GM19397 (cell line): Measurements from ENCODE around the gene ELOVL2.
"Not testable (repeated sequence)": the region's sequence is repeated elsewhere in the genome, so short reads cannot be mapped to it uniquely, and the experiment has no call there.

Experiments used
- ATAC-seq: cut with Tn5 transposase; IDR thresholded peaks from one replicate; pipeline ENCODE4 v1.9.1; 2021; ENCODE audit warnings: mild to moderate bottlenecking, moderate library complexity; ENCODE audit not compliant: unreplicated experiment

ELOVL2 gene, protein sequence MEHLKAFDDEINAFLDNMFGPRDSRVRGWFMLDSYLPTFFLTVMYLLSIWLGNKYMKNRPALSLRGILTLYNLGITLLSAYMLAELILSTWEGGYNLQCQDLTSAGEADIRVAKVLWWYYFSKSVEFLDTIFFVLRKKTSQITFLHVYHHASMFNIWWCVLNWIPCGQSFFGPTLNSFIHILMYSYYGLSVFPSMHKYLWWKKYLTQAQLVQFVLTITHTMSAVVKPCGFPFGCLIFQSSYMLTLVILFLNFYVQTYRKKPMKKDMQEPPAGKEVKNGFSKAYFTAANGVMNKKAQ

DNA sequence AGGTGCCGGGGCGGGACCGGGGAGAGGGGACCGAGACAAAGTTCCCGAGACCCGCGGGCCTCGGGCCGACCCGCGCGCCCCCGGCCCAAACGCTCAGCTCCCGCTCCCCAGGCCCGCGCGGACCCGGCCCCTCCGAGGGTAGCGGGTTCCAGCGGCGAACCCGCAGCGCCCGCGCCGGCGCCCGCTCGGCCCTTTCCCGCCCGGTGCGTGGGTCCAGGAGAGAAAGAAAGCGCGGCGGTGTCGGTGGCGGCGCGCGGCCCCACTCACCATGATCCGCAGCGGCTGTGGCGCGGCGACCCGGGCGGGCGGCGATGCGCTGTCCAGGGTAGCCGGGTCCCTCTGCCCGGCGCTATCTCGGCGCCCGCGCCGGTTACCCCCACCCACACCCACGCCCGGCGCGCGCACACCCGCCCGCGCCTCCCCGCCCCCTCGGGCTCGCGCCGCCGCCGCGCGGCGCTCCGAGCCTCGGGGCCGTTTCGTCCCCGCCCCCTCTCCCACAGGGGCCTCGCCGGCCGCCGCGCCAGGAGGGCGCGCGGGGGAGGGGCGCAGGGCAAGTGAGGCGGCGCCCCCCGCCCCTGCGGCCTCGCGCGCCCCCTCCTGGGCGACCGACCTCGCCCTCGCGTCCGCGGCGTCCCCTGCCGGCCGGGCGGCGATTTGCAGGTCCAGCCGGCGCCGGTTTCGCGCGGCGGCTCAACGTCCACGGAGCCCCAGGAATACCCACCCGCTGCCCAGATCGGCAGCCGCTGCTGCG lies at the start of gene ELOVL2:
Gene ELOVL2 (minus strand): TSS at position 345 of the 751 bp plus-strand sequence. CDS start 75 bp downstream, at position 270.
- ATAC-seq = peak; percentile 64

DNA sequence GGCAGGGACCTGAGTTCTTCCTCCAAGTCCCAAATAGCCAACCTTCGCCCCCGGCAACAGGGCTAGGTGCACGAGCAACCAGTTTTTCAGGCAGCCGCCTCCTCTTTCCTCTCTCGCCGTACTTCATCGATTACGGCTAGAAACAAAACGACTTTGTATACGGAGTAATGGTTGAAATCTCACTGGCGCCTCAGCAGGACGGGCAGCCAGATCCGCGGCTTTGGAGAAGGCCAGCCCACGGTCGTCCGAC lies 49.2 kb upstream of the ELOVL2 start:
- peak; percentile 21 for ATAC-seq

DNA sequence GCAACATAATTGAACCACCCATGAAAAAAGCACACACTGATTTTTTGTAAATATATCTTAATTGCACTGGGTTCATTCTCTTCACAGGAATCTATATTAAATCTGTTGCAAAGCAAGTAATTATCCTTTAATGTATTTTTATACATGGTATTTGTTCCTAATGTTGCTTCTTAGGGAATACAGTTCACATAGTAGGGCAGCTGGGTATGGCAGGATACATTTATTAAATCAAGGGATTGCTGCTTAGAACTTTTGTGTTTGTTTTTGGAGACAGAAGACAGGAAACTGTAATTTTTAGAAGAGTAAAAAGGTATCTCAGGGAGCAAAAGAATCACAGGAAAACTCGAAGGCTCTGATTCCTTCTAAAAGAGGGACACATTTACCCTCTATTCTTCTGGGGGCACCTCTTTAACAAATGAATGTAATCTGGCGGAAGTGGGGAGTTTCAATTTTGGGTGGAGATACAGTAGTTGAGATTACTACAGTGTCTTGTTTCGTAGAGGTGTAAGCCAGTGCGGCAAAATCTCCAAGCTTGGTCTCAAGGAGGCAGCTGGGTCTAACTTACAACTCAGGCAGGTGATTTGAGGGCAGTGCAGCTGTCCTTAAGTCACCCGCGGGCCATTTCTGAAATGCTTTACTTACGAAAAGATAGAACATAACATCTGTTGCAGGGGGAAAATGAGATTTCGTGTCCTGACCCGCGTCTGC lies 48.7 kb upstream of the ELOVL2 start:
- peak; percentile 23 for ATAC-seq

DNA sequence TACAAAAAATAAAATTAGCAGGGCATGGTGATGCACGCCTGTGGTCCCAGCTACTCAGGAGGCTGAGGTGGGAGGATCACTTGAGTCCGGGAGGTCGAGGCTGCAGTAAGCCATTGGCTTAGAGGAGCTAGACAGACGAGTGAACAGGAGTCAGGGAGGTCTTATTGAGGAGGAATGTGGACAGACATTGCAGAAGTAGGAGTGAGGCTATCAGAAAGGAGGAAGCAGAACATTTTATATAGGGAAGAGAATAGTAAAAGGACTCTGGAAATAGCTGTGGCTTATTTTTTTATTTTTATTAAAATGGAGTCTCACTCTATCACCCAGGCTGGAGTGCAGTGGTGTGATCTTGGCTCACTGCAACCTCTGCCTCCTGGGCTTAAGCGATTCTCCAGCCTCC lies 47.0 kb upstream of the ELOVL2 start:
- not testable (repeated sequence) for ATAC-seq

DNA sequence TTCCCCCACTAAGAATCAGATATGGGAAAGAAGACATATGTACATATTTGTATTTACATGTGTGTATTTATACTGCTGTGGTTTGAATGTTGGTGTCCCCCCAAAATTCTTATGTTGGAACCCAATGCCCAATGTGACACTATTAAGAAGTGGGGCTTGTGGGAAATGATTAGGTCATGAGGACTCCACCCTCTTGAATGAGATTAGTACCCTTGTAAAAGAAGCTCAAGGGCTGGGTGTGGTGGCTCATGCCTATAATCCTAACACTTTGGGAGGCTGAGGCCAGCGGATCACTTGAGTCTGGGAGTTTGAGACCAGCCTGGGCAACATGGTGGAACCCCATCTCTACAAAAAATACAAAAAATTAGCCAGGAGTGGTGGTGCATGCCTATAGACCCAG lies 45.6 kb upstream of the ELOVL2 start:
- no peak for ATAC-seq

DNA sequence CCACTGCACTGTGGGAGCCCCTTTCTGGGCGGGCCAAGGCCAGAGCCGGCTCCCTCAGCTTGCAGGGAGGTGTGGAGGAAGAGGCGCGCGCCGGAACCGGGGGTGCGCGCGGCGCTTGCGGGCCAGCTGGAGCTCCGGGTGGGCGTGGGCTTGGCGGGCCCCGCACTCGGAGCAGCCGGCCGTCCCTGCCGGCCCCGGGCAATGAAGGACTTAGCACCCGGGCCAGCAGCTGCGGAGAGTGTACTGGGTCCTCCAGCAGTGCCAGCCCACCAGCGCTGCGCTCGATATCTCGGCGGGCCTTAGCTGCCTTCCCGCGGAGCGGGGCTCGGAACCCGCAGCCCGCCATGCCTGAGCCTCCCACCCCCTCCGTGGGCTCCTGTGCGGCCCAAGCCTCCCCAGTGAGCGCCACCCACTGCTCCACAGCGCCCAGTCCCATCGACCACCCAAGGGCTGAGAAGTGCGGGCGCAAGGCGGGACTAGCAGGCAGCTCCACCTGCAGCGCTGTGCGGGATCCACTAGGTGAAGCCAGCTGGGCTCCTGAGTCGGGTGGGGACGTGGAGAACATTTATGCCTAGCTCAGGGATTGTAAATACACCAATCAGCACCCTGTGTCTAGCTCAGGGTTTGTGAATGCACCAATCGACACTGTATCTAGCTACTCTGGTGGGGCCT lies 43.2 kb upstream of the ELOVL2 start:
- ATAC-seq = not testable (repeated sequence)

DNA sequence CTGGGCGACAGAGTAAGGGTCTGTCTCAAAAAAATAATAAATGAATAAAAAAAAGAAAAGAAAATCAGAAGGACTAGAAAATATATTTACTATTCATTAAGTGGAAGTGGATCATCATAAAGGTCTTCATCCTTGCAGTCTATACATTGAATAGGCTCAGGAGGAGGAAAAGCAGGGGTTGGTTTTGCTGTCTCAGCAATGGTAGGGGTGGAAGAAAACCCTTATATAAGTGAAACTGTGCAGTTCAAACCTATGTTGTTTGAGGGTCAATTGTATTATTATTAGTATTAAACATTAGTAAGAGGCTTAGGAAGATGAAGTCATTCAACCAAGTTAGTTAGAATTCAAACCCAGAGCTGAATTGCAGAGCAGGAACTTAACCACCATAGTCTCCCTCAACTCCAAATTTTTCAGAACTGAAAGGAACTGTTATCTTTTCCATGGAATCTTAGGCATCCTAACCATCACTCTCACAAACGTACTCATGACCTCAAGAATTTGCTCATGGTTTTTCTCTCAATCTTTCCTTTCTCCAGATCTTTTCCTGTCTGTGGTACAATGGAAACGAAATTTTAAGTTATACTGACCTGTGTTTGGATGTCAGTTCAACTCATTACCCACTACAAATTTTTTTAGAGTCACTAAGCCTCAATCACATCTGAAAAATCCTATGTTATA lies 41.8 kb upstream of the ELOVL2 start:
- ATAC-seq = no peak

DNA sequence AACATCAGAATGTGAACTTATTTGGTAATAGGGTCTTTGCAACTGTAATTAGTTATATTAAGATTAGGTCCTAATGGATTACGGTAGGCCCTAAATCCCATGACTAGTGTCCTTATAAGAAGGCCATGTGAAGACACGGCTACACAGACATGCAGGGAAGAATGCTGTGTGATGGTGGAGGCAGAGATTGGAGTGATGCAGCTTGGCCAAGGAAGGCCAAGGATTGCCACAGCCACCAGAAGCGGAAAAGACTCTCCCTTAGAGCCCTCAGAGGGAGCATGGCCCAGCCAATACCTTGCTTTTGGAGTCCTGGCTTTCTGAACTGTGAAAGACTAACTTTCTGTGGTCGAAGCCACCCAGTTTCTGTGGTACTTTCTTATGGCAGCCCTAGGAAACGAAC lies 39.9 kb upstream of the ELOVL2 start:
- no peak for ATAC-seq

DNA sequence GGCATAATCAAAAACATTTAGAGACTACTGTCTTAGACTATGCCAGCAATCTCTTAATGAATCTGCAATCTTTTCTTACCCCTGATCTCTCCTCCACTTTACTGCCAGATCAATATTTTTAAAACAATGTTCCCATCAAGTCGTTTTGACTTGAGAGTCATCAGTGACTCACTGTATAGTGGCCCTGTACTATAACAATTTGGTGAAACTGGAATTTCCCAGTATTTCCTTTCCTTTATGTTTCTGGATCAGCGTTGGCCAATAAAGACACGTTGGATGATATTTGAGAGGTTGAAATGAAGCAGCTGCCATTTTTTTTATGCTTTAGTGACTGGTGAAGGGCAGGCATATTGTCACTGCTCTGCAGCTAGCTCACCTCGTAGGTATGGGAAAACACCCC lies 39.4 kb upstream of the ELOVL2 start:
- ATAC-seq = no peak

DNA sequence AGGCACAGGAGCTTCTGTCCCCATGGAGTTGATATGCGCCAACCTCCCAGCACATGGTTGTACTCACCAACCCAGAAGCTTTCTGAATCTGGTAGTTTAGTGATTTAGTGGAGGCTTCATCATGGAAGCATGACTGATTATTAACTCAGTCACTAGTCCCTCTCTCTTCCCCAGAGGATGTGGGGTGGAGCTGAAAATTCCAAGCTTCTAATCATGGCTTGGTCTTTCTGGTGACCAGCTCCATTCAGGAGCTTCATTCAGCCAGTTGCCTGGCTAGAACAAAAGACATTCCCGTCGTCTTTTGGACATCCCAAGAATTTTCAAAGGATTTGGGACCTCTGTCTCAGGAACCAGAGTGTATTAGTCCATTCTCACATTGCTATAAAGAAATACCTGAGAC lies 36.2 kb upstream of the ELOVL2 start:
- ATAC-seq = no peak

DNA sequence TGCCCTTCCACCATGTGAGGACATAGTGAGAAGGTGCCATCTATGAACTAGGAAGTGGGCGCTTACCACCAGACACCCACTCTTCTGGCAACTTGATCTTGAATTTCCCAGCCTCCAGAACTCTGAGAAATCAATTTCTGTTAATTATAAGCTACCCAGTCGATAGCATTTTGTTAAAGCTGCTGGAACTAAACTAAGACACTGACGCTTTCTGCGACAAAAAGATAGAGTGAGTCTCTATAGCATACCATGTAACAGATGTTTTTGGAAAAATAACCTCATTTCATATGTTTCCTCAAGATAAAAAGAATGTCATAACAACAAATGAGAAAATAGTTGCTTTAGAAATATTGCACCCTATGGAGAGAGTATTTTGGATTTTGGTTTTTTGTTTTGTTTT lies 34.2 kb upstream of the ELOVL2 start:
- ATAC-seq = no peak

DNA sequence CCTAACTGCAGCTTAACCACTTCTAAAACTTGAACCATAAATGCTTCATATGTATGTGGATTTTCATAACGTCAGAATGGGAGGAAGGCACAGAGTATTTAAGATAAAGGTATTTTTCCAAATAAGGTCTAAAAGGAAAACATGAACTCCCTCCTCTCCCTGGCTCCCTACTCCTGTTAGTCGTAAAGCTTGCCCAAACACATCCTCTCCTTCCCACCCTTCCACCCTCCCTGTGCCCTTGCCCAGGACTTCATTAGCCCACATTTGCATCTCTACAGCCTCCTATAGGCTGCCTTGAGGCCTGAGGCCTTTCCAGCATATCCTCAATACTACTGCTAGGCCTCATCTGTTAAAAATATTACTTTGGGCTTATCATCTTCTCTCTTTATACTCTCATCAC lies 32.4 kb upstream of the ELOVL2 start:
- ATAC-seq = no peak

DNA sequence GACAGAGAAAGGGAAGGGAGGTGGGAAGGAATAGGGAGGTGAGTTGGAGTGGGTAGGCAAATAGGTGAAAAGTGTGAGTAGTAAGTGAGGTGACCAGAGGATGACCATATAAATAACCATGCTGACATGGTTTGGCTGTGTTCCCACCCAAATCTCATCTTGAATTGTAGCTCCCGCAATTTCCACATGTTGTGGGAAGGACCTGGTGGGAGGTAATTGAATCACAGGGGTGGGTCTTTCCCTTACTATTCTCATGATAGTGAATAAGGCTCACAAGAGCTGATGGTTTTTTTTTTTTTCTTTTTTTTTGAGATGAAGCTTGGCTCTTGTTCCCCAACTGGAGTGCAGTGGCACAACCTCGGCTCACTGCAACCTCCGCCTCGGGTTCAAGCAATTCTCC lies 28.0 kb upstream of the ELOVL2 start:
- ATAC-seq = no peak

DNA sequence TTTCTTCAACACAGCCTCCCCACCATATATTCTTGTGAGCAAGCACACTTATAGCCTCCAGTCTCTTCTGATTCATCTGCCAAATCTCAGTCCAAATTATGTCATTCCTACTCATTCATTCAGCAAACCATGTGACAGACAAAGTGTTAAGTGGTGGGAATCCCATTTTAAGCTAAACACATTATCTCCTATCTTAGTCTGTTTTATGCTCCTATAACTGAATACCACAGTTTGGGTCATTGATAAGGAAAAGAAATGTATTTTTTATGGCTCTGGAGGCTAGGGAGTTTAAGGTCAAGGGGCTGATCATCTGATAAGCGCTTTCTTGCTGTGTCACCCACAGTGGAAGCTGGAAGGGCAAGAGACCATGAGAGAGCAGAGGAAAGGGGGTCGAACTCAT lies 25.7 kb upstream of the ELOVL2 start:
- ATAC-seq = no peak

DNA sequence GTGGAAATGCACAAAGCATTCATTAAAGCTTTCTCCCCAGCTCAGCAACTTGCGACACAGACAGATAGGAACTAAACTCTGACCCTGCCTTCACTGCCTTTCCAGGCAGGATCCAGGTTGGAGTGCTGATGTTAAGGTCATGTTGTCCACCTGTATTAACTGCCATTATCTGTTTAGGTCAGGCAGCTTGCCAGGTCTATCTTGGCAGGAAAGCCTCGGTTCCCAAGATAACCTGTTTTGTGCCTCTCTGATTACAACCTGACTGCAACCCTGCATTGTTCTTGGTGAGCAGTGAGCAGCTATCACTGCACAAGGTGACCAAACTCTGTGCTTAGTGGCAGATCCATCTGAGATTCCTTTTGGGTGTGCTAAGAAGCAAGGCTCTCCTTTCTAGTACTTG lies 23.2 kb upstream of the ELOVL2 start:
- no peak for ATAC-seq

DNA sequence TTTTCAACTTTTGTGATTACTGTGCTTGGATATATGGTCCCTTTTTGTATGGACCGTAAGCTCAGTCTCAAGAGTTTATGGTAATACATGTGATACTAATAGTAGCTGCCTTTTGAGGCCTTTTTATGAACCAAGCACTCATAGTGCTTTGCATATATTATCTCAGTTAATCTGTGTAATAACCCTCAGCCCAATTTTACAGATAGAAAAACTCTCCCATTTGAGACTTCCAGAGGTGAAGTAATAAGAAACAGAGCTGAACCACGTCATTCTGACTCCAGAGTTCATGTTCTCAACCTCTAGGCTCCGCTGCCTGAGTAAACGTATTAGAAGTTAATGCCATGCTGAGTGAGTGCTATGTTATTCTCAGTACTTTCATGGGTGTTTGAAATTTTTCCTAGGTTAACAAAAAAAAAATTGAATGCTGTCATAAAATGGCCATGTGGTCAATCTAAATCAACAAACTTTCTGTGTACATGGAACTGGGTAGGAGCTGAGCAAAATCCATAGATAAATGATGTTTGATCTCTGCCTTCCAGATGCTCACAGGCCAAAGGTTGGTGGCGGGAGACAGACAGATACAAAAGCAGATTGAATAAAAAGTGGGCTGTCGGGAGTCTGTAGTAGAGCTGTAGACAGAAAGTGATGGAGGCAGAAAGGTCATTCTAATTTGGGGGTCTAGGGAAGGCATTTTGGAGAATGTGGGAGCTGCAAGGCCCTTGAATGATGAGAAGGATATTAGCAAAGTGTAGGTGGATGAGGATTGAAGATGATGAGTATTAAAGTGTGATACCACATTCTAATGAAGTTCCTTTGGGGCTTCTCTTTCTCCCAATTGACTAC lies 22.6 kb upstream of the ELOVL2 start:
- no peak for ATAC-seq

DNA sequence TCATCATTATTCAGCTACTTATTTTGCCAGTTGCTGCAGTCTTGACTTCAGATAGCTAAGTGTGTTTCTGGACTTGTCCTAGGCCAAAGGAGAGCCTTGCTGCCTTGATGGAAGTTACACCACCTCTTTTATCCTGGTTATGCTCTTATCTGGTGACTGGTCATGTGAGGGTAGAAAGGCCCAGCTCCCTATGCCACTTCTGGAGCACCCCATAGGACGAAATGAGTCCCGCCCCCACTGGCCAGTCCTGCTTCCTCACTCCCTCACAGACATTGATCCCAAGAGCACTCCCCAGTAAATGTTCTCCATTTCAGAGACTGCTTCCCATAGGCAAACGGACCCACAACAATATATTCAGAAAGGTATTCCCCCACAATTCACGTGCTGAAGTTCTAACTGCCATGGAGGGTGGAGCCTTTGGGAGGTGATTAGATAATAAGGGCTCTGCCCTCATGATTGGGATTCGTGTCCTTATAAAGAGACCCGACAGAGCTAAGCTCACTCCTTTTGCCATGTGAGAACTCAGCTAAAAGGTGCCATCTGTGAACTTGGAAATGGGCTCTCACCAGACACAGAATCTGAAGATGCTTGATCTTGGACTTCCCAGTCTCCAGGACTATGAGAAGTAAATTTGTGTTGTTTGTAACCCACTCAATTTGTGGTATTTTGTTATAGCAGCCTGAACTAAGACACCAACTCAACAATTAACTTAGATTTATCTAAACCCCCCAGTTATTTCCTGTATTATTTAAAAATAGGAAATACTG lies 21.5 kb upstream of the ELOVL2 start:
- ATAC-seq = no peak

DNA sequence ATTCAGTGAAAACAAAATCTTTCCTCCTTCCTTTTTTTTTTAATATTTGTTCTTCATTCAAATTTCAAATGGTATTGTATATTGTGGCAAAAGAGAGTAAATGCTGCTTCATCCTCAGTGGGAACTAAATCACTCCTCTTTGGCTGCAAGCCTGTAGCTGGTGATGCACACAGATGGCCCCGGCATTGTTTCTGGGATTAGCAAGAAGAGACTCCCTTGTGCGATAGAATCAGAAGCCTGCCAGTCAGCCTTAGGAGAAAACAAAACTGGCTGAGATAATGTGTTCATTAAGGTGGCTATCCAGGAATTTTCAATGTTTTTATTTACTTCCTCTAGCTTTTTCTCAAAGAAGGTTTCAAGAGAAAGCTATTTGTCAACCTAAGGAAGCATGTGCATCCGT lies 20.7 kb upstream of the ELOVL2 start:
- no peak for ATAC-seq

DNA sequence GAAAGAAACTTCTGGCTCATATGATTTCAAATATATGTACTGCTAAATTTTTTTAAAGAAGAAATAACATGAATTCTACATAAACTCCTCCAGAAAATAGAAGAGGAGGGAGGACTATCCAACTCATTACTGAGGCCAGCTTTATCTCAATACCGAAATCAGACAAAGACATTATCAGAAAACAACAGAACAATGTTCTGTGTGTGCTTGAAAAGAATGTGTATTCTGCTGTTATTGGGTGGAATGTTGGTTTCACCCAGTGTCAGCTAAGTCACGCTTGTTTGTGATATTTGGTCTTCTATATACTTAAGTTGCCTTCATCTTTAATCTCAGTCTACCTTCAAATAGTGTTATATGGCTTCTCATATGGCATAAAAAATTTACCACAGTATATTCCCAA lies 18.6 kb upstream of the ELOVL2 start:
- no peak for ATAC-seq
